GM12801 (cell line): ENCODE results near the gene RXRA.

ENCODE experiments used
- TF ChIP-seq, protein P1 (sequence below): IDR thresholded peaks from one replicate; pipeline ENCODE4 v1.5.1; 2011; ENCODE audit warnings: control low read depth; ENCODE audit not compliant: insufficient read length; ENCODE audit errors: extremely low read depth

RXRA gene

DNA sequence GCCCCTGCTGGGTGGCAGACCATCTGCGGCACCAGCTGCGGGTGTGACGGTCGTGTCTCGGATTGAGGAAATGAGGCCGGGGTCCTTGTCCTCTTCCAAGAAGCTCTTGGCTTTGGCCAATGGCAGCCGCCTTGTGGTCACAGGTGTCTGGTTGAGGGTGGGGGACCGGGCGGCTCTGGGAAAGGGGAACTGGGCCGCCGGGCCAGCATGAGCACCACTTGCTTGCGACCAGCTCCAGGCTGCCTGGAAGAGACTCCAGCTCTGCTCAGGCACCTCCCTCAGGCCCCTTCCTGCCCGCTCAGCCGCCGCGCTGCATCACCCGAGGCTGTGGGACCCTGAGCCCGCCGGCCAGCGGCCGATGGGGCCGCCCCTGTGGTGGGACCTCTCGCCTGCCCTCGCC lies 59.7 kb downstream of the RXRA start:
- TF ChIP-seq, protein P1, sequence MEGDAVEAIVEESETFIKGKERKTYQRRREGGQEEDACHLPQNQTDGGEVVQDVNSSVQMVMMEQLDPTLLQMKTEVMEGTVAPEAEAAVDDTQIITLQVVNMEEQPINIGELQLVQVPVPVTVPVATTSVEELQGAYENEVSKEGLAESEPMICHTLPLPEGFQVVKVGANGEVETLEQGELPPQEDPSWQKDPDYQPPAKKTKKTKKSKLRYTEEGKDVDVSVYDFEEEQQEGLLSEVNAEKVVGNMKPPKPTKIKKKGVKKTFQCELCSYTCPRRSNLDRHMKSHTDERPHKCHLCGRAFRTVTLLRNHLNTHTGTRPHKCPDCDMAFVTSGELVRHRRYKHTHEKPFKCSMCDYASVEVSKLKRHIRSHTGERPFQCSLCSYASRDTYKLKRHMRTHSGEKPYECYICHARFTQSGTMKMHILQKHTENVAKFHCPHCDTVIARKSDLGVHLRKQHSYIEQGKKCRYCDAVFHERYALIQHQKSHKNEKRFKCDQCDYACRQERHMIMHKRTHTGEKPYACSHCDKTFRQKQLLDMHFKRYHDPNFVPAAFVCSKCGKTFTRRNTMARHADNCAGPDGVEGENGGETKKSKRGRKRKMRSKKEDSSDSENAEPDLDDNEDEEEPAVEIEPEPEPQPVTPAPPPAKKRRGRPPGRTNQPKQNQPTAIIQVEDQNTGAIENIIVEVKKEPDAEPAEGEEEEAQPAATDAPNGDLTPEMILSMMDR: no peak

DNA sequence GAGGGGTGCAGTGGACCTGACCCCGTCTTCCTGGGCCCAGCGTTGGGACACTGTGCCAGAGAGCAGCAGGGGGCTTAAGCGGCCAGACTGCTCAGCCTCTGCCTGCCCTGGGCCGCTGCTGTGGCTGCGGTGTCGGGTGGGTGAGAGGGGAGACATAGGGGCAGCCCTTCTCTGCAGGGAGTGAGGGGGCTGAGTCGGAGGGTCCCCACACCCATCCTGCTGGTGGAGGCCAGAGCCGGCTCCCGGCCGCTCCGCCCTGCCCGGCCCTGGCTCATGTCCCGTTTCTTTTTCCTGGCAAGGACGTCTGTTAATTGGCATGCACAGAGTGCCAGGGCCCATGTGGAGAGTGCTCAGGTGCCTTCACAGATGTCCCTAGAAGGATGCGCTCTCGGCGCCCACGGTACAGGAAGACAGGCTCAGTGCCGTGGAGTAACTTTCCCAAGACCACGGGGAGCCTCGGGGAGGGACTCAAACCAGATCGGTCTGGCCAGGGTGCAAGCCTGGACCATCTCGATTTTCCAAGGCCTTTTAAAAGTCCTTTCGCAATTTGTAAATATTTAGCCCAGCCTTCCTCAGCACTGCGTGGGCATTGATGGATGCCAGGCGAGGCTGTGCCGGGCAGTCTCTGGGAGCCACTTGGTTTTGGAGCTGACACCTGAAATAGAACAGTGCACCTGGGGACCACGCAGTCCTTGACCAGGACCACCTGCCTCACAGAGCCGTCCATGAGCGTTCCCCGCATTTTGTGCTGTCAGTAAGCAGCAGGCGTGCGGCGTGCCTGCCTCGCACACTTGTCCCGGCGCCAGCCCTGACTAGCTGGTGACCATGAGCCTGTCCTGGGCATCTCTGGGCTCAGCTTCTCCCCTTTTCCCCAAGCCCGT lies 60.9 kb downstream of the RXRA start:
- TF ChIP-seq, protein P1: no peak

DNA sequence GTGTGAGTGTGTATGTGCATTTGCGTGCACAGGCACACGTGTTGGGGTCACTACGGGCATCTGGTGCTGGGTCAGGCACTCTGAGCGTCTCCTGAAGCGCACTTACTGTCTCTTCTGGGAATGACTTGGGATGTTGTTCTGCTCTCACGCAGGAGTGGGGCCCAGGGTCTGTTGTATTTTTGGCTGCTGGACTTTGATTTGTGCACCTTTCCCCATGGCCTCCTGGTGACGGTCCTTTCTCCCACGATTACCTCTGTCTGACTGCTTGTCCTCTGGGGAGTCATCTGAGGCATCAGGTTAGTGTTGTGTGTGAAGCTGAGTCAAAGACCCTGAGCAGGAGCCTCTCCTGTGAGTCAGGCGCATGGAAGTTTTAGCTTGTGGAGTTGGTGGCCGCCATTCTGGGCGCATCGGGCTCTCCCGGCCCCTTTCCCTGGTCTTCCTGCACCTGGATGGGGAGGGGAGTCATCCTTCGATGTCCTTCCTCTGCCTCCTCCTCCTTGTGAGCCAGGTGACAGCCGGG lies 62.1 kb downstream of the RXRA start:
- TF ChIP-seq, protein P1: no peak

DNA sequence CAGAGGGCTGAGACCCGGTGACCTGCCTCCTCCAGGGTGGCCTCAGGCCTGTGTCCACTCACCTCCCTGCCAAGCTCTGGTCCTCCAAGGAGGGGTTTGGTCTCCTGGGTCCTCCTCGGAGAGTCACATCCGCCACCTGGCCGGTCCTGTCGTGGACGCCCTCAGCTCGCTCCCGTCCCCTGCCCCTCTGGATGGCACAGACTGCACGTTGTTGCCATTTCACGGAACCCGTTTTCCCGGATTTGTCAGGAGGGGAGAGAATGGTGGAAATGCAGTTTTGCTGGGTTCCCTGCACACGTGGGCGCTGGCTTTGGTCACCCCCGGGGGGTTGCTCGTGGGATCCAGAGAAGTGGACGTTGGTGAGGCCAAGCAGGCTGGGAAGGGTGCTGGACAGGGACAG lies 62.7 kb downstream of the RXRA start:
- TF ChIP-seq, protein P1: no peak

DNA sequence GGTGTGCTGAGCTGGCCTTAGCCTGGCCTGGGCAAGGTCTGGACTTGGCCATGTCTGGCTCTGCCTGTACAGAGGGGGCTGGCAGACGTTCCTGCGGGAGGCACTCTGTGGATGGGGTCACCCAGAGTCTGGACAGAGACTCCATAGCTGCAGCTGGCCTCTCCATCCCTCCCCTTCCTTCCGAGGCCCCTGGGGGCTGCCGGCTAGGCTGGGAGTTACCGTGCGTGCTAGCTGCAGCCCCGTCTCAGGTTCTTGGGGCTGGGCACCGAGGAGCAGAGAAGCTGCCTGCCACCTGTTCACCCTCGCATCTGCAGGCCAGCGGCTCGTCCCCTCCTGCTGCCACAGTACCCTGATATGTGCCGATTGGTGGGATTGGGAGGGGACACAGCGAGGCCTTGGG lies 63.4 kb downstream of the RXRA start:
- TF ChIP-seq, protein P1: no peak

DNA sequence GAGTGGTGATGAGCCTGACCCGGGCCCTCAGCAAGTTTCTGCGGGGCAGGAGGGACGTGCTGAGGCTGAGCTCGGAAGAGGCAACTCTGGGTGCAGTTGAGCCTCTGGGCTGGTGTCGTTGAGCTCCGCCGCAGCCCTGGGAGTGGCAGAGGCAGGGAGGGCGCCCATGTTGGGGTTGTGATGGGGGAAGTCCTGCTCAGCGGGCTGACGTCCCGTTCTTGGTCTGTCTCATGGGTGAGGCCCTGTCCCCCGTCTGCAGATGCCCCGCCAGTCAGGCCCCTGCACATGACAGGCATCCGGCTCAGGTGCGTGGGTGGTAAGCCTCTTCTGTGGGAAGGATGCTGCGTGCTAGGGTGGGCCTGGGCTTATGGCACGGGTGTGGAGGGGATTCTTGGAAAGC lies 64.3 kb downstream of the RXRA start:
- TF ChIP-seq, protein P1: no peak

DNA sequence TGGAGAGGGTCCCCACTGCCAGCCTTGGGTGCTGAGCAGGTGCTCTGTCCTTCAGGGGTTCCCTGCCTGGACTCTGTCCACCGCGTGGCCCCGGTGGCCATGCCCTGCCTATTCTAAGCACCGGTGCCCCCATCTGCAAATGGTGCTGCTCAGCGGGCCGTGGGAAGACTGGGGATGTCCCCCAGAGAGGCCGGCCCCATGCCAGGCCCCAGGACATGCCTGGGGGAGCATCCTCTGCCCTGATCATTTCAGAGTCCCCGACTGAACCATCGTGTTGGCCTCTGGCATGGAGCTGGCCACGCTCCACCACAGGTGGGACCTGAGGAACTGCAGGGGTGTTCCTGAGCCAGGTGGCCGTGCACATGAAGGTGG lies 64.7 kb downstream of the RXRA start:
- TF ChIP-seq, protein P1: no peak
